PC-3 (cell line): ENCODE data around the gene PRPH2. TPM values are rescaled to one million over a fixed set of nuclear protein-coding genes. Genes with fewer than 3 reads are reported as not detected.
A peak's percentile ranks its signal among the peaks of the same experiment; 100 is the strongest.

Experiments
- ATAC-seq: fragments of 200-7000 bp; cut with Tn5 transposase; 2 replicates; pipeline ENCODE4 v1.9.1; 2020; ENCODE audit warnings: mild to moderate bottlenecking, moderate library complexity
- BruUV-seq: library from RNA; stranded (reverse); fragments of 400-500 nt; replicated peaks from 2 replicates; lab custom pipeline; 2021; lab: Mats Ljungman, UMichigan
- CTCF ChIA-PET: fragments of 300-600 bp; sonication (Branson Sonifier 250); formaldehyde crosslinking; loops from one replicate; lab custom pipeline; 2022; ENCODE audit warnings: antibody characterized with exemption; lab: Charles Lee
- POLR2A ChIA-PET: fragments of 300-600 bp; sonication (Branson Sonifier 250); formaldehyde crosslinking; loops from one replicate; lab custom pipeline; 2022; ENCODE audit warnings: antibody characterized with exemption; ENCODE audit not compliant: unreplicated experiment; lab: Charles Lee
- DNase-seq: peaks from one replicate; pipeline ENCODE4 v3.0.0-alpha.2; 2015
- H2AFZ ChIP-seq: fragments of 300-600 bp; sonication (generic); 2 replicates; pipeline ENCODE4 v1.6.0; 2016; ENCODE audit warnings: antibody characterized with exemption, low read length
- H3F3A ChIP-seq: fragments of 300-600 bp; sonication (generic); one replicate; pipeline ENCODE4 v1.6.0; 2017; ENCODE audit warnings: antibody characterized with exemption, low read length, control low read depth, mild to moderate bottlenecking; ENCODE audit not compliant: unreplicated experiment
- H3K27ac ChIP-seq: fragments of 300-600 bp; sonication (generic); 2 replicates; pipeline ENCODE4 v1.5.1; 2016; ENCODE audit warnings: mild to moderate bottlenecking, low read length
- H3K27me3 ChIP-seq: fragments of 300-600 bp; sonication (generic); 2 replicates; pipeline ENCODE4 v1.6.1; 2016; ENCODE audit warnings: low read length, mixed read lengths
- H3K36me3 ChIP-seq: fragments of 300-600 bp; sonication (generic); 2 replicates; pipeline ENCODE4 v1.6.1; 2016; ENCODE audit warnings: low read depth, mixed run types, low read length, mixed read lengths
- H3K4me1 ChIP-seq: fragments of 300-600 bp; sonication (generic); 2 replicates; pipeline ENCODE4 v1.5.1; 2016; ENCODE audit warnings: low read length; ENCODE audit not compliant: insufficient read depth
- H3K4me2 ChIP-seq: fragments of 300-600 bp; sonication (generic); 2 replicates; pipeline ENCODE4 v1.6.0; 2016; ENCODE audit warnings: low read length
- H3K4me3 ChIP-seq: fragments of 300-600 bp; sonication (generic); 2 replicates; pipeline ENCODE4 v1.5.1; 2016; ENCODE audit warnings: mild to moderate bottlenecking, low read length, mixed read lengths
- H3K79me2 ChIP-seq: fragments of 300-600 bp; sonication (generic); 2 replicates; pipeline ENCODE4 v1.6.1; 2017; ENCODE audit warnings: low read length, mixed read lengths
- H3K9ac ChIP-seq: fragments of 300-600 bp; sonication (generic); 2 replicates; pipeline ENCODE4 v1.6.0; 2016; ENCODE audit warnings: mild to moderate bottlenecking, low read length
- H3K9me2 ChIP-seq: fragments of 300-600 bp; sonication (generic); replicated peaks from 2 replicates; pipeline ENCODE4 v1.6.1; 2016; ENCODE audit warnings: mixed run types, low read length, mixed read lengths
- H3K9me3 ChIP-seq: fragments of 300-600 bp; sonication (generic); 2 replicates; pipeline ENCODE4 v1.6.1; 2016; ENCODE audit warnings: low read length, mixed read lengths
- H4K20me1 ChIP-seq: fragments of 300-600 bp; sonication (generic); 2 replicates; pipeline ENCODE4 v1.6.1; 2016; ENCODE audit warnings: low read length, mixed read lengths
- EZH2 ChIP-seq: fragments of 300-600 bp; sonication (generic); IDR thresholded peaks from one replicate; pipeline ENCODE4 v1.6.1; 2017; ENCODE audit warnings: antibody characterized with exemption, mild to moderate bottlenecking, low read length; ENCODE audit not compliant: unreplicated experiment
- EZH2phosphoT487 ChIP-seq: fragments of 300-600 bp; sonication (generic); IDR thresholded peaks from 2 replicates; pipeline ENCODE4 v1.6.1; 2018; ENCODE audit warnings: mild to moderate bottlenecking, antibody characterized with exemption, low read length, borderline replicate concordance
- intact Hi-C: fragments of 100-400 bp; cut with micrococcal nuclease; formaldehyde crosslinking; loops from 2 replicates; pipeline ENCODE4 v1.9.0; 2023
- total RNA-seq: library from RNA; depleted of rRNA; stranded (reverse); fragments of >200 nt; gene quantifications from 2 replicates; pipeline ENCODE4 v1.2.3, GENCODE V29; 2014
- TF ChIP-seq, protein P1 (sequence below): fragments of 300-600 bp; sonication (generic); conservative IDR thresholded peaks from 2 replicates; pipeline ENCODE4 v1.5.1; 2017; ENCODE audit warnings: antibody characterized with exemption, low read depth, mild to moderate bottlenecking, low read length

The PRPH2 gene
- total RNA-seq, 1 experiment from 2014 or later, result not detected

- TF ChIP-seq EZH2, result no peak
- TF ChIP-seq, protein P1, sequence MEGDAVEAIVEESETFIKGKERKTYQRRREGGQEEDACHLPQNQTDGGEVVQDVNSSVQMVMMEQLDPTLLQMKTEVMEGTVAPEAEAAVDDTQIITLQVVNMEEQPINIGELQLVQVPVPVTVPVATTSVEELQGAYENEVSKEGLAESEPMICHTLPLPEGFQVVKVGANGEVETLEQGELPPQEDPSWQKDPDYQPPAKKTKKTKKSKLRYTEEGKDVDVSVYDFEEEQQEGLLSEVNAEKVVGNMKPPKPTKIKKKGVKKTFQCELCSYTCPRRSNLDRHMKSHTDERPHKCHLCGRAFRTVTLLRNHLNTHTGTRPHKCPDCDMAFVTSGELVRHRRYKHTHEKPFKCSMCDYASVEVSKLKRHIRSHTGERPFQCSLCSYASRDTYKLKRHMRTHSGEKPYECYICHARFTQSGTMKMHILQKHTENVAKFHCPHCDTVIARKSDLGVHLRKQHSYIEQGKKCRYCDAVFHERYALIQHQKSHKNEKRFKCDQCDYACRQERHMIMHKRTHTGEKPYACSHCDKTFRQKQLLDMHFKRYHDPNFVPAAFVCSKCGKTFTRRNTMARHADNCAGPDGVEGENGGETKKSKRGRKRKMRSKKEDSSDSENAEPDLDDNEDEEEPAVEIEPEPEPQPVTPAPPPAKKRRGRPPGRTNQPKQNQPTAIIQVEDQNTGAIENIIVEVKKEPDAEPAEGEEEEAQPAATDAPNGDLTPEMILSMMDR, result peak; percentile 95
Measured at GRCh38 chr6:42661540-42662153, 60.8 kb downstream of the PRPH2 start.

GRCh38 chr6:42659806-42660205, 62.6 kb downstream of the PRPH2 start:
- intact Hi-C loops, result no loop called here
- no peak overlapping the region for H2AFZ ChIP-seq
- no peaks in the 10 kb centered on the region for H3F3A ChIP-seq
- CTCF ChIA-PET, result no interaction called here
- H3K9me3 ChIP-seq, result no peaks in the 10 kb centered on the region
- BruUV-seq, result no TSS peak
- no peaks in the 10 kb centered on the region; the same call in 1 of the 2 replicates for H4K20me1 ChIP-seq
- DNase-seq (no peak), ATAC-seq (no peak)
- H3K79me2 ChIP-seq, result no peaks in the 10 kb centered on the region
- no peaks in the 10 kb centered on the region for H3K4me1 ChIP-seq
- H3K4me3 ChIP-seq, result no peak overlapping the region
- H3K36me3 ChIP-seq, result peaks cover 61% of the 10 kb centered on the region
- TF ChIP-seq EZH2 (no peak), EZH2phosphoT487 (no peak)
- TF ChIP-seq, protein P1, result no peak
- H3K27ac ChIP-seq, result no peak overlapping the region
- no peaks in the 10 kb centered on the region for H3K9me2 ChIP-seq
- no peak overlapping the region for H3K9ac ChIP-seq
- no peak overlapping the region for H3K4me2 ChIP-seq
- POLR2A ChIA-PET, result interaction anchor here (0.5 kb wide), 1 partner anchor 122 kb away, joined by 3 read pairs; the partner anchor contains the start of gene BICRAL
- H3K27me3 ChIP-seq, result no peaks in the 10 kb centered on the region

More at GRCh38 chr6:42661540-42662153, 60.8 kb downstream of the PRPH2 start:
- Histone ChIP-seq H3K79me2 (no peaks in the 10 kb centered on the region), H3K4me3 (no peak overlapping the region), H3K36me3 (peaks cover 72% of the 10 kb centered on the region), H3K9ac (no peak overlapping the region), H2AFZ (no peak overlapping the region), H3K9me3 (no peaks in the 10 kb centered on the region), H3K27me3 (no peaks in the 10 kb centered on the region), H3K9me2 (no peaks in the 10 kb centered on the region), H3K27ac (no peak overlapping the region), H3K4me1 (no peaks in the 10 kb centered on the region), H3F3A (no peaks in the 10 kb centered on the region), H4K20me1 (no peaks in the 10 kb centered on the region; the same call in 1 of the 2 replicates), H3K4me2 (no peak overlapping the region)
- peak; percentile 65 for ATAC-seq
- BruUV-seq, result no TSS peak
- ChIA-PET POLR2A (interaction anchor here (0.7 kb wide), 1 partner anchor 83 kb away, joined by 6 read pairs; no protein-coding TSS in a partner anchor), CTCF (interaction anchor here (0.6 to 1.0 kb wide), 4 partner anchors 65 to 224 kb away, joined by 3 to 13 read pairs (median 4); partner anchors contain the start of gene RPL7L1)
- intact Hi-C loops, result loop anchor here (1.0 kb wide), 3 partner anchors 65 to 238 kb away; no protein-coding TSS in a partner anchor
- DNase-seq, result peak; percentile 77

DNA sequence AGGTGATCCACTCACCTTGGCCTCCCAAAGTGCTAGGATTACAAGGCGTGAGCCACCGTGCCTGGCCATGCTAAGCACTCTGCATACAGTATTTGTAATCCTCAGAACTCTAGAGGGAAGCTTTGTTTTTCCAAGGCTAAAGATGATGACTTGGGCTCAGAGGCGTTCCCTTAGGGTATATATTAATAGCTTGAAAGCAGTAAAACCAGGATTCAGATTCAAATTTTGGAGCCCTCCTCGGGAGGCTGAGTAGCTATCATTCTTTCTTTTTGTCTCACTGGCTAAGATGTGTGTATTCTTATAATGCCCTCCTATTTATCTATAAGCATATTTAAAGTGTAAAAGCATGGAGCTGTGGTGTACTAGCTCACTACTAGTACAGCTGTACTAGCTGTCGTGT, 68.5 kb downstream of the PRPH2 start:
- ChIA-PET POLR2A (no interaction called here), CTCF (no interaction called here)
- no peak overlapping the region for H3K4me3 ChIP-seq
- intact Hi-C loops, result no loop called here
- no peaks in the 10 kb centered on the region for H3K9me2 ChIP-seq
- H3K9me3 ChIP-seq, result no peaks in the 10 kb centered on the region
- no peak overlapping the region for H3K27ac ChIP-seq
- no peaks in the 10 kb centered on the region; the same call in 1 of the 2 replicates for H4K20me1 ChIP-seq
- H3K9ac ChIP-seq, result no peak overlapping the region
- no peaks in the 10 kb centered on the region for H3K4me1 ChIP-seq
- H3K79me2 ChIP-seq, result no peaks in the 10 kb centered on the region
- H3K4me2 ChIP-seq, result no peak overlapping the region
- no peaks in the 10 kb centered on the region for H3K27me3 ChIP-seq
- TF ChIP-seq EZH2phosphoT487, result no peak
- TF ChIP-seq, protein P1, result no peak
- TF ChIP-seq EZH2, result no peak
- no peak overlapping the region for H2AFZ ChIP-seq
- no peaks in the 10 kb centered on the region for H3F3A ChIP-seq
- ATAC-seq (no peak), DNase-seq (no peak)
- BruUV-seq, result no TSS peak
- peaks cover 26% of the 10 kb centered on the region for H3K36me3 ChIP-seq
